Right hindlimb (tissue), 1 donor: ENCODE measurements around the gene EFHD2.
"Not testable (repeated sequence)": the region's sequence is repeated elsewhere in the genome, so short reads cannot be mapped to it uniquely, and the experiment has no call there.

Experiments used
- DNase-seq: peaks from one replicate; pipeline ENCODE4 v3.0.0-alpha.2; 2018

Gene EFHD2

GRCh38 chr1:15433471-15433870 is 23.8 kb downstream of the EFHD2 start:
- DNase-seq, result no peak

DNA sequence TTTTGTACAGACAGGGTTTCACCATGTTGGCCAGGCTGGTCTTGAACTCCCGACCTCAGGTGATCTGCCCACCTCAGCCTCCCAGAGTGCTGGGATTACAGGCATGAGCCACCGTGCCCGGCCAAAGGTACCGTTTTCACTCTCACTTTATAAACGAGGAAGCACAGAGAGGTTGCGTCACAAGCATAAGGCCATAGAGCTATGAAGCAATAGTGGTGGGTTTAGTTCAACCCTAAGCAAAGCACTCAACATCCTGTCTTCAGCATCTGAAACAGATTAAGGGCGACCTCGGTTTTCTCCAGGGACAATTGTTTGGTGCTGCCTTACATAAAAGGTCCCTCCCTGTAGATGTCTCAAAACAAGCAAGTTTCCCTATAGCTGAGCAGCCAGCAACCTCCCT is 25.1 kb downstream of the EFHD2 start:
- DNase-seq, result not testable (repeated sequence)

DNA sequence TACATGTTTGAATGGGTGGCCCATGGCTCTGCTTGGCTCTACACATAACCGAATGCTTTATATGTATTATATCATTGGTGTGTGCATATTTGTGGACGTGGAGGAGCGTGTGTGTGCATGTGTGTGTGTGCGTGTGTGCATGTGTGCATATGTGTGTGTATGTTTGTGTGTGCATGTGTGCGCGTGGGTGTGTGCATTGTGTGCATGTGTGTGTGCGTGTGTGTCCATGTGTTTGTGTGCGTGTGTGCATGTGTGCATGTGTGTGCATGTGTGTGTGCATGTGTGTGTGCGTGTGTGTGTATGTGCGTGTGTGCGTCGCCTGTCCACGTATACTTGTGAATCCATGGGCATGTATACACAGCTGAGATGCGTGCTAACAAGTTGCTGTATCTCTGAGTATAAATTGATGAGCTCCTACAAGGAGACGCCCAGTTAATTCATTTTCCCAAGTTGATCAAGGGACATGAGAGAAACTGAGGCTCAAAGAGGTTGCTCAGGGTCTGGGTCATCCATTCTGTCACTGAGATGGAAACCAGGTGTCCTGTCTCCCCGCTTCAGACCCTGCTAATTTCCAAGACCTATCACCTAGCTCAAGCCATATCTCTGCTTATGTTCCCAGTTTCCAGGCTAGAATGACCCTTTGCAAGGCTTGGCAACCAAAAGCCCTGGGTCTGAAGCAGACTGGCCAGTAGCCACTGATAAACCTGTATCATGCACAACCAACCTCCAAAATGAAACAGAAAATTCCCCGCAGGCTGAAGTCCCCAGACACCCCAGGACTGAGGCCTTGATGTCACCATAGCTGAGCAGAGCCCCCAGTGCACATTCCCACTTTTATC is 25.8 kb downstream of the EFHD2 start:
- DNase-seq, result no peak

DNA sequence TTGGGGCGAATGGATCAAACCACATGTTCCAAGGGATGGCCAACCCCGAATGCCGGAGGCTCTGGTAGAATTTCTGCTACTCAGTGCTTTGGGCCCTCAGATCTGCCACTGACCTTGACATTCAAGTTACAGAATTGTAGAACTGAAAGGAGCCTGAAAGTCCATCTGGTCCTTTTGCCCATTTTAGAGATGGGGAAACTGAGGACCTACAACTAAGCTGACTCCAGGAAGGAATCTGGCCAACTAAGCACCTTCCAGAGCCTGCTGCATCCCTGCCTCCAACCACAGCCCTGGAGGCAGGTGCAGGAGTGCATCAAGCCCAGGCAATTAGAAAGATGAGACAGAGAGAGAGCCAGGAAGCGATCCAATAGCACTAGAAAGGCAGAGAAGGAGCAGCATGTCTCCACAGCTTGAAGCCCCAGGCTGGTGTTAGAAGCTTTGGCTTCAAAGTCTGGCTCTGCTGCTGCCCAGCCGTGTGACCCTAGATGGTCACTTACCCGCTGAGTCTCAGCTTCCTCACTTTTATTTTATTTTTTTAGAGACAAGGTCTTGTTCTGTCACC is 27.3 kb downstream of the EFHD2 start:
- DNase-seq, result no peak

GRCh38 chr1:15439325-15439724 is 29.6 kb downstream of the EFHD2 start:
- DNase-seq, result no peak

- no peak for DNase-seq
Measured at GRCh38 chr1:15440357-15440756, 30.7 kb downstream of the EFHD2 start.

- DNase-seq, result no peak
Measured at GRCh38 chr1:15441247-15441646, 31.6 kb downstream of the EFHD2 start.

DNA sequence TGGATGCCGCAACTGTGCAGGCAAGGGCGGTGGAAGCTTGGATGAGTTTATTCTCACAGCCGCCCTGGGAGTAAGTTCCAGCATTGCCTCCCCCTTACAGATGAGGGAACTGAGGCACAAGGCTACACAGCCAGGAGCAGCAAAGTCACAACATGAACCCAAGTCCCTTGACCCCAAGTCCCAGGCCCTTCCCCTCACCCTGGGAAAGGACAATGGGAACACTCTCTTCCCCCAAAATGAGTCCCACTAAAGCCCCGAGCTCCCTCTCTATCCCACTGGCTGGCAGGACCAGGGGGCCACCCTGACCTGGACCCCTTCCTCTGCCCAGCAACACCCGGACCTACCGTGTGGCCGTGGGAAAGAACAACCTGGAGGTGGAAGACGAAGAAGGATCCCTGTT is 32.4 kb downstream of the EFHD2 start:
- DNase-seq, result no peak

DNA sequence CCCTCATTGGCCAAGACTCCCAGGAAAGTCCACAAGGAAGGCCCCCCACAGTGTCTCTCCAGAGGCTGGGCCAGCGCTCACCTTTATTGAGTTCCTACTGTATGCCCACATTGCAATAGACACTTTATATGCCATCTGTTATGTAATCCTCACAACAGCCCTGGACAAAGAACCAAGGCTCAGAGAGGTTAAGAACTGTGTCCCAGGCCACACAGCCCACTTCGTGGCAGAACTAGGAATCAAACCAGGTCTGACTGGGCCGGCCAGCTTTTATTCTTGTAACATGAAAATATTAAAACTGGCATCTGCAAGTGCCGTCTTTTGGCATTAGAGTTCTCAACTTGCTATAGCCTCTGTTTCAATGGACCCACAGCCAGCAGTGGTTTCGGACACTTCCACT is 33.1 kb downstream of the EFHD2 start:
- no peak for DNase-seq

- DNase-seq, result no peak
Measured at GRCh38 chr1:15443281-15443680, 33.6 kb downstream of the EFHD2 start.

- DNase-seq, result no peak
Measured at GRCh38 chr1:15444468-15445389, 35.0 kb downstream of the EFHD2 start.

DNA sequence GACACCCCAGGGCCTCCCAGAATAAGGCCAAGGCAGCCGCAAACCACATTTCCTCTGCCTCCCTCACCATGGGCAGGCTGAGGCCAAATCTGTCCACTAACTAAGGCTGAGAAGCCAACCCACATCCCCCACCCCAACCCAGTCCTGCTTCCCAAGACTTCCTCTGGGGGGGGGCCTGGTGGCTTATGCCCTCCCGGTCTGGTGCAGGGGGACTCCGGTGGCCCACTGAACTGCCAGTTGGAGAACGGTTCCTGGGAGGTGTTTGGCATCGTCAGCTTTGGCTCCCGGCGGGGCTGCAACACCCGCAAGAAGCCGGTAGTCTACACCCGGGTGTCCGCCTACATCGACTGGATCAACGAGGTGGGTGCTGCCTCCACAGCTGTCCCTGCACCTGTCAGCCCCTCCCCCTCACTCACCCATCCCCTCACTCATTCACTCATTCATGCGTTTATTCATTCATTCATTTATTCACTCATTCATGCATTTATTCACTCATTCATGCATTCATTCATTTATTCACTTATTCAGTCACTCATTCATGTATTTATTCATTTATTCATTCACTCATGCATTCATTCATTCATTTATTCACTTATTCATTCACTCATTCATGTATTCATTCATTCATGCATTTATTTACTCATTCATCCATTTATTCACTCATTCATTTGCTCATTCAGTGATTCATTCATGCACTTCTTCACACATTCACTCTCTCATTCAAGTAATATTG is 35.9 kb downstream of the EFHD2 start:
- no peak for DNase-seq

DNA sequence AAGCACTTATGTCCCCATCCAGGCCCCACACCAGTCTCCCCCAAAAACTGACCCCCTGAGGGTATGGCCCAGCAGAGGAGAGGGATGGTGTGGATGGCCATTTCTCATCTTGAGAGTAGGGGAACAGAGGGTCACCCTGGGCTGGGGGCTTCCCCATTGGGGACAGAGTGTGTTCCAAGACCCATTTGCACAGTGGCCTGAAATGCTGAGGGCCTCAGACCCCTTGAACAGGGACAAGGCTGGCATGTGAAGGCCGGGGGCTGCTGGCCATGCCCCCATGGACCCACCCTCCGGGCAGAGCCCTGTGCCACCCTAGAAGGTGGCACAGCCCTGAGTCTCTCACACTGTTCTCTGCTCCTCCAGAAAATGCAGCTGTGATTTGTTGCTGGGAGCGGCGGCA is 36.5 kb downstream of the EFHD2 start:
- DNase-seq, result no peak

DNA sequence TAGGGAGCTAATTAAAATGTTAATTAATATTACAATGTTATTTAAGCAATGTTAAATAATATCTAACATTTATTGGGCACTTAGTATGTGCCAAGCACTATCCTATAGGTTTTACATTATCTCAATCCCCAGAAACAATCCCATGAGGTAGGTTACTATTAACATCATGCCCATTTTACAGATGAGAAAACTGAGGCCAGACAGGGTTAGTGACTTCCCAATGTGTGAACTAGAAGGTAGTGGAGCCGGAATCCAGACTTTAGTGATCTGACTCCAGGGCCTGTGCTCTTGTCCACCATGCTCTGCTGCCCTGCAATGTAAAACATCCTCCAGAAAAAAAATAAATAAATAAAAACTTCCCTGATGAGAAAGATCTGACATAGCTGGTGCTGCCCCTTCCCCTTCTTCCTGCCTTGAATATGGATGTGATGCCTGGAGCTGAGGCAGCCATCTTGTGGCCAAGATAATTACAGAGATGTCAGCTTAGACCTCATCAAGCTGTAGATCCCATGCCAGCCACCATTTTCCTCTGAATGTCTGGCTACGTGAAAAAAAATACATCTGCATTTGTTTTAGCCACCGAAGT is 39.3 kb downstream of the EFHD2 start:
- no peak for DNase-seq

DNA sequence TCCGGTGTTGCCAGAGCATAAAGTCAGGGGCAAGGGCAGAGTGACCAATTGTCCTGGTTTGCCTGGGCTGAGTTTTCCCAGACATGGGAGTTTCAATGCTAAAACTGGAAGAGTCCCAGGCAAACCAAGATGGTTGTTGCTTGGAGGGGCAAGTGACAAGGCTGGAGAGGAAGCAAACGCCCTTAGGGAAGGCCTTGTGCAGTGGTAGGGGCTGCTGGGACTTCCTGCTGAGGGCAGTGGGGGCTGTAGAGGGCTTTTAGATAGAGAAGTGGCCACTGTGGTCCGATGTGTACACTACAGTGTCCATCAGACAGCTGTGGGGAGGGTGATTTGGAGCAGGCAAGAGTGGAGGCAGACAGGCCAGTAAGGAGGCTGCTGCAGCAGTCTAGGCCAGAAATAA is 39.9 kb downstream of the EFHD2 start:
- DNase-seq, result no peak

GRCh38 chr1:15451014-15451722 is 41.5 kb downstream of the EFHD2 start:
- DNase-seq, result no peak

GRCh38 chr1:15452216-15452615 is 42.5 kb downstream of the EFHD2 start:
- DNase-seq, result no peak

- DNase-seq, result no peak
Measured at GRCh38 chr1:15452866-15453571, 43.3 kb downstream of the EFHD2 start.

DNA sequence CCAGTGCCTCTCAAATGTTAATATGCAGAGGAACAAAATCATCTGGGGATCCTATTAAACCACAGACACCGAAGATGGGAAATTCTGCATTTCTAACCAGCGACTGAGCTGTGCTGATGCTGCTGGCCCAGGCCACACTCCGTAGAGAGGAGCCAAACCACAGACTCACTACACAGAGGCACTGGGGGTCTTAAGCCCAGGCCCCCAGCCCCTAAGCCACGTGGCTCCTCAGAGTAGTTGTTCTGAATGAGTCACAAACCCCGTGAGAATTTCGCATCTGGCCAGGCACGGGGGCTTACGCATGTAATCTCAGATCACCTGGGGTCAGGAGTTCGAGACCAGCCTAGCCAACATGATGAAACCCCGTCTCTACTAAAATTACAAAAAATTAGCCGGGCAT is 44.0 kb downstream of the EFHD2 start:
- no peak for DNase-seq

- no peak for DNase-seq
Measured at GRCh38 chr1:15454256-15454655, 44.6 kb downstream of the EFHD2 start.

DNA sequence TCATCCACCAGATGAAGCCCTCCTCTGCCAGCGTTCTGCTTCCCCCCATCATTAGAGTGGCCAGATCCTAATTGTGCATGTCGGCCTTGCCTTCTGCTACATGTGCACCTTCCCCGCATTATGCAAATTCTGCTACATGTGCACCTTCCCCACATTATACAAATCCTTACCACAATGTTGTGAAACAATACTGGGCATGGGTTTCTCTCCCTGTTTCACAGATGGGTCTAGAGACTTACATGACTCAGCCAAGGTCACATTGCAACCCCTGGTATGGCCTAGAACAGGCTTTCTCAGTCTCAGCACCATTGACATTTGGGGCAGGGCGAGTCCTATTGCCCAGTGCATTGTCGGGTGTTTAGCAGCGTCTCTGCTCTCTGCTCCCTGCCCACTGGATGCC is 45.8 kb downstream of the EFHD2 start:
- DNase-seq, result no peak
